ENCODE results near the gene MUTYH. TPM values are rescaled to one million over a fixed set of nuclear protein-coding genes. Genes with fewer than 3 reads are reported as not detected.

The MUTYH gene
- total and polyA plus RNA-seq, 2 of the 8 experiments (the other 6 are each of a cell fraction or from before 2014, with no cell fraction given): 51.9 to 65.7 TPM

DNA sequence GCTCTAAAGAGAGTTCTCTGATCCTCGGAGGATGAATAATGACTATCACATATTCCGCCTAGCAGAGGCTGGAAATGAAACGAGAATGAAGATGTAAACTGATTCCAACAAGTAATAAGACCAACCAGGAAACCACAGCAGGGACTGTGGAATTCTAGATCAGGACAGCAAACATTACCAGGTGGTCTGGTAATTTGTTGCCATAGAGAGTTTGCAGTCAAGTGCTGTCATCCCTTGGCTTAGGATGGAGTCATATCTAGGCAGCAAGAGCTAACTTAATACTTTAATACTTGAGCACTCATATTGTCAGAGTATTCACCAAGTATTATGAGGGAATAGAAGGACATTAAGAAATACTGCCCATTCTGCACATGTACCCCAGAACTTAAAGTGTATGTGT lies 45.1 kb upstream of the MUTYH start:
- H2AFZ ChIP-seq (ENCODE audit: low read length): no peak overlapping the region
- H2BK12ac ChIP-seq (ENCODE audit: low read depth, low read length): no peak overlapping the region
- no peak overlapping the region for H3K4me2 ChIP-seq (ENCODE audit: insufficient read depth in 1 of 2, low read depth in 2 of 2, low read length in 2 of 2)
- no peak overlapping the region for H3K18ac ChIP-seq (ENCODE audit: extremely low read depth, low read length)
- no peaks in the 10 kb centered on the region for H3K36me3 ChIP-seq (ENCODE audit: control insufficient read depth in 2 of 4, insufficient read depth in 4 of 4, low read length in 3 of 4)
- WGBS, 2 experiments (ENCODE audit: extremely low coverage in 1 of 2, insufficient coverage in 1 of 2, insufficient read length in 1 of 2, insufficient replicate concordance in 2 of 2, low coverage in 1 of 2, low lambda C conversion rate in 2 of 2, missing lambda C conversion rate in 1 of 2): 84% methylated on average over 3 of the region's 3 CpGs; no CpG with 5 or more reads in 1 of the 2 experiments
- no peak overlapping the region for H4K5ac ChIP-seq (ENCODE audit: insufficient read length, low read depth, low read length)
- no peak overlapping the region for H2BK120ac ChIP-seq (replicated peaks; ENCODE audit: low read depth, low read length)
- no peak for DNase-seq (ENCODE audit: low read depth in 1 of 2, low spot score in 2 of 2)
- H3K9me3 ChIP-seq (ENCODE audit: insufficient read depth in 2 of 2, low read depth in 1 of 2, low read length in 1 of 2): no peaks in the 10 kb centered on the region
- H3K79me2 ChIP-seq (ENCODE audit: control insufficient read depth in 1 of 2, insufficient read depth in 2 of 2, low read length in 2 of 2): no peaks in the 10 kb centered on the region
- FAIRE-seq: no peak
- H3K23ac ChIP-seq (ENCODE audit: insufficient read length): no peak overlapping the region
- H2AK5ac ChIP-seq (ENCODE audit: low read depth, low read length): no peak overlapping the region
- H3K14ac ChIP-seq (ENCODE audit: insufficient read length): no peak overlapping the region
- H3K79me1 ChIP-seq (ENCODE audit: low read depth, low read length): no peaks in the 10 kb centered on the region
- no peaks in the 10 kb centered on the region for H3K4me1 ChIP-seq (replicated peaks in 1 of 4; ENCODE audit: control insufficient read depth in 3 of 4, insufficient read depth in 4 of 4, low read length in 3 of 4)
- no peak overlapping the region for H3K4me3 ChIP-seq (ENCODE audit: extremely low read depth in 1 of 4, insufficient read depth in 2 of 4, low read depth in 3 of 4, low read length in 4 of 4)
- CTCF ChIA-PET (ENCODE audit: partially characterized antibody): no interaction called here
- no peak overlapping the region for H3K9ac ChIP-seq (replicated peaks in 1 of 4; ENCODE audit: extremely low read depth in 1 of 4, low read depth in 3 of 4, low read length in 3 of 4)
- no peaks in the 10 kb centered on the region for H4K20me1 ChIP-seq (replicated peaks in 1 of 2; ENCODE audit: control insufficient read depth in 1 of 2, insufficient read depth in 2 of 2, low read length in 2 of 2)
- no peak overlapping the region for H2BK15ac ChIP-seq (ENCODE audit: low read length)
- H3K27me3 ChIP-seq (replicated peaks in 1 of 4; ENCODE audit: control insufficient read depth in 3 of 4, extremely low read depth in 1 of 4, insufficient read depth in 3 of 4, low read length in 3 of 4): no peaks in the 10 kb centered on the region
- H2BK5ac ChIP-seq (ENCODE audit: low read depth, low read length): no peak overlapping the region
- no peak overlapping the region for H2BK20ac ChIP-seq (ENCODE audit: low read length)
- no peak overlapping the region for H3K27ac ChIP-seq (ENCODE audit: low read depth, low read length)
- no peak overlapping the region for H3K4ac ChIP-seq (replicated peaks; ENCODE audit: insufficient read length, low read depth, low read length)
- H3K56ac ChIP-seq (replicated peaks; ENCODE audit: insufficient read length, low read depth, low read length): no peak overlapping the region
- POLR2A ChIA-PET (ENCODE audit: partially characterized antibody): interaction anchor here (0.9 kb wide), 1 partner anchor 44 kb away, joined by 3 read pairs; no protein-coding TSS in a partner anchor
- H4K91ac ChIP-seq (replicated peaks; ENCODE audit: insufficient read length, low read length): no peak overlapping the region
- no peak overlapping the region for H4K8ac ChIP-seq (ENCODE audit: extremely low read depth, insufficient read depth, low read length)
- no peaks in the 10 kb centered on the region for H3K23me2 ChIP-seq (ENCODE audit: low read depth, low read length)
- TF ChIP-seq KDM4A (IDR thresholded peaks at IDR 0.05; ENCODE audit: low read depth, low read length, severe bottlenecking) (no peak), TEAD4 (IDR thresholded peaks at IDR 0.05; ENCODE audit: low read depth, low read length) (no peak), CEBPB (IDR thresholded peaks at IDR 0.05; ENCODE audit: low read depth, low read length) (no peak), SRF (IDR thresholded peaks at IDR 0.05; ENCODE audit: low read depth, low read length) (no peak), FOSL1 (IDR thresholded peaks at IDR 0.05; ENCODE audit: insufficient read depth, low read depth, low read length) (no peak), SP4 (IDR thresholded peaks at IDR 0.05; ENCODE audit: low read length) (no peak), TBP (IDR thresholded peaks at IDR 0.05; ENCODE audit: low read depth, low read length) (no peak), CBX5 (IDR thresholded peaks at IDR 0.05; ENCODE audit: low read depth, low read length) (no peak), CBX8 (IDR thresholded peaks at IDR 0.05; ENCODE audit: borderline replicate concordance, low read depth, low read length) (no peak), KDM1A (IDR thresholded peaks at IDR 0.05; ENCODE audit: borderline replicate concordance, low read length) (no peak), RAD21 (IDR thresholded peaks at IDR 0.05 in 1 of 2, conservative IDR thresholded peaks at IDR 0.05 in 1 of 2; ENCODE audit: low read depth in 2 of 2, low read length in 2 of 2) (no peak), SIRT6 (IDR thresholded peaks at IDR 0.05; ENCODE audit: low read length) (no peak), JUND (IDR thresholded peaks at IDR 0.05; ENCODE audit: low read length) (no peak)
- TF ChIP-seq, protein P1, sequence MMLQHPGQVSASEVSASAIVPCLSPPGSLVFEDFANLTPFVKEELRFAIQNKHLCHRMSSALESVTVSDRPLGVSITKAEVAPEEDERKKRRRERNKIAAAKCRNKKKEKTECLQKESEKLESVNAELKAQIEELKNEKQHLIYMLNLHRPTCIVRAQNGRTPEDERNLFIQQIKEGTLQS (IDR thresholded peaks at IDR 0.05; ENCODE audit: insufficient read depth, low read depth, low read length): no peak
- TF ChIP-seq, protein P2, sequence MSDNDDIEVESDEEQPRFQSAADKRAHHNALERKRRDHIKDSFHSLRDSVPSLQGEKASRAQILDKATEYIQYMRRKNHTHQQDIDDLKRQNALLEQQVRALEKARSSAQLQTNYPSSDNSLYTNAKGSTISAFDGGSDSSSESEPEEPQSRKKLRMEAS (IDR thresholded peaks at IDR 0.05): no peak
